Right renal pelvis (tissue), 4 donors: ENCODE data around the gene GPHN. TPM values are rescaled to one million over a fixed set of nuclear protein-coding genes. Genes with fewer than 3 reads are reported as not detected.
"Not testable (repeated sequence)": the region's sequence is repeated elsewhere in the genome, so short reads cannot be mapped to it uniquely, and the experiment has no call there.

Experiments used
- DNase-seq, 4 donors: peaks; one replicate each; pipeline ENCODE4 v3.0.0-alpha.2; 2013; ENCODE audit warnings: low read depth in 4 of 4, low spot score in 3 of 4, missing footprints in 1 of 4
- polyA plus RNA-seq, 4 donors: library from polyadenylated mRNA; unstranded; fragments of 120-200 nt; gene quantifications; one replicate each; pipeline ENCODE4 v1.2.1, GENCODE V29; 2013; ENCODE audit not compliant: insufficient read length in 4 of 4

GPHN gene
- polyA plus RNA-seq, 4 donors, result 73.3 to 86.0 (median 82.5) TPM

- DNase-seq, result peak in 1 of 4 donors; percentile 6
Measured at GRCh38 chr14:66746316-66747006, 238.5 kb downstream of the GPHN start.

DNA sequence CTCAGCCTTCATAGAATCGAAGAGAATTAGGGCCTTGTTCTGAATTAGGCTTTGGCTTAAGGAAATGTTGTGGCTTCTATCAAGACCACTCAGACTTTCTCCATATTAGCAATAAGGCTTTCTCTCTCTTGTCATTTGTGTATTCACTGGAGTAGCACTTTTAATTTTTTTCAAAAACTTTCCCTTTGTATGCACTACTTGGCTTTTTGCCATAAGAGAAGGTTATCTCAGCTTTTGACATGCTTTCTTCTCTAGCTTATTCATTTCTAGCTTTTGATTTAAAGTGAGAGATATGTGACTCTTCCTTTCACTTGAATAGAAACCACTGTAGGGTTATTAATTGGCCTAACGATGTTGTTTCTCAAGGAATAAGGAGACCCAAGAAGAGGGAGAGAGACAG is 244.2 kb downstream of the GPHN start:
- no peak for DNase-seq

GRCh38 chr14:66758031-66758613 is 250.2 kb downstream of the GPHN start:
- no peak for DNase-seq

- DNase-seq, result no peak
Measured at GRCh38 chr14:66772146-66772545, 264.2 kb downstream of the GPHN start.

- DNase-seq, result no peak
Measured at GRCh38 chr14:66782853-66783252, 274.9 kb downstream of the GPHN start.

GRCh38 chr14:66790101-66790500 is 282.2 kb downstream of the GPHN start:
- DNase-seq, result no peak

GRCh38 chr14:66802962-66803361 is 295.0 kb downstream of the GPHN start:
- DNase-seq, result no peak

DNA sequence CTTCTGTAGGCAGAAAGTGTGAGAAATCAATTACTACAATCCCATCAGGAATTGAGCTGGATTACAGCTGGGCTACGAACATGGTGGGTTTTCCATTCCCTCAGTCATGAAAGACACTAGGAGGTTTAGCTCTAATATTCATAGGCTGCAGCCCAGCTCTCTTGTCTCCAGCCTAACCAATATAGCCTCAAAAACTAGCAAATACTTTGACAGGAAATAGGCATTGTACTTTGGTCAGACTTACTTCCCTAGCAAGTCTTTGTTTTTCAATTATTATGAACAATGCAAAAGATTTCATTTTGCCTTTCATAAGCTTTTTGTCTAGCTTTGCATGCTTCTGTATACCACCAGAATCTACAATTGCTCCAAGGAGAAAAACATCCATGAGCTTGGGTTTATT is 296.2 kb downstream of the GPHN start:
- DNase-seq, result no peak

- no peak for DNase-seq
Measured at GRCh38 chr14:66813636-66814035, 305.7 kb downstream of the GPHN start.

- DNase-seq, result no peak
Measured at GRCh38 chr14:66815687-66816086, 307.7 kb downstream of the GPHN start.

DNA sequence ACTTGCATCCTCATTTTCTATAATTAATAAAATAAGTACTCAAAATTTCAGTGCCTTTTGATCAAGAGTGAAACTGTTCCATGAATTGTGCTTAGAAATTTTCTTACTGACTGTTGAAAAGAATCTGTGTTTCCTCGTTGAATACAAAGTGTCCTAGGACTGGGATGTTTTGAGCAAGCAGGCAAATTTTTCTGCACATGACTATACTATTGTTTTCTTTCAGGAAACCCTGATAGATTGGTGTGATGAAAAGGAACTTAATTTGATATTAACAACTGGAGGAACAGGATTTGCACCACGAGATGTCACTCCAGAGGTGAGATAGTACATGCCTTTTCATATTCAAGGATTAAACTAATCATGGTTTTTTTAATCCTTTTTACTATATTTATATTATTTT is 316.3 kb downstream of the GPHN start:
- DNase-seq, result no peak

- no peak for DNase-seq
Measured at GRCh38 chr14:66827182-66827581, 319.2 kb downstream of the GPHN start.

GRCh38 chr14:66831173-66831572 is 323.2 kb downstream of the GPHN start:
- DNase-seq, result no peak

DNA sequence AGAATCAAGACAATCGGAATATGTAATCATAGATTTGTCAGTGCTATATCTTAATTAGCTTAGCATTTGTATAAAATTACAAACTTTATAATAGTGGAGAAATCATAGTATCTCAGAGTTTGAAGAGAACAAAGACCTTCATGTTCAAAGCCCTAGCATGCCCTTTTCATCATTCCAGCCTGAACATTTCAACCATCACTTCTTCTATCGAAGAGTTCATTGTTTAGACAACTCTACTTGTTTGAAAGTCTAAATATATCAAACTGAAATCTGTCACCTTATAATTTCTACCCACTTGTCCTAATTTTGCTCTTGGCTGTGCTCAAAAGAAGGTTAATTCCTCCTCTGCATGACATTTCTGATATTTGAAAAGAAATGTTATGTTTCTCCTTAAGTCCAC is 325.9 kb downstream of the GPHN start:
- DNase-seq, result no peak

DNA sequence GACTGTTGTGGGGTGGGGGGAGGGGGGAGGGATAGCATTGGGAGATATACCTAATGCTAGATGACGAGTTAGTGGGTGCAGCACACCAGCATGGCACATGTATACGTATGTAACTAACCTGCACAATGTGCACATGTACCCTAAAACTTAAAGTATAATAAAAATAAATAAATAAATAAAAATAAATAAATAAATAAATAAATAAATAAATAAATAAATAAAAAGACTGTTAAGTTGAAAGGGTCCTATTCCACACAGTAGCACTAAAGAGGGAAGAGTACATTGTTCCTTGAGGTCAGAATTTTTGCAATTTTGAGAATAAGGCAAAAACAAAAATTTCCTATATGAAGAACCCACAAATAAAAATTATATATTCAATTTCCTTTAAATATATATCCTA is 329.5 kb downstream of the GPHN start:
- DNase-seq, result not testable (repeated sequence)

GRCh38 chr14:66842911-66843512 is 335.1 kb downstream of the GPHN start:
- DNase-seq, result no peak

DNA sequence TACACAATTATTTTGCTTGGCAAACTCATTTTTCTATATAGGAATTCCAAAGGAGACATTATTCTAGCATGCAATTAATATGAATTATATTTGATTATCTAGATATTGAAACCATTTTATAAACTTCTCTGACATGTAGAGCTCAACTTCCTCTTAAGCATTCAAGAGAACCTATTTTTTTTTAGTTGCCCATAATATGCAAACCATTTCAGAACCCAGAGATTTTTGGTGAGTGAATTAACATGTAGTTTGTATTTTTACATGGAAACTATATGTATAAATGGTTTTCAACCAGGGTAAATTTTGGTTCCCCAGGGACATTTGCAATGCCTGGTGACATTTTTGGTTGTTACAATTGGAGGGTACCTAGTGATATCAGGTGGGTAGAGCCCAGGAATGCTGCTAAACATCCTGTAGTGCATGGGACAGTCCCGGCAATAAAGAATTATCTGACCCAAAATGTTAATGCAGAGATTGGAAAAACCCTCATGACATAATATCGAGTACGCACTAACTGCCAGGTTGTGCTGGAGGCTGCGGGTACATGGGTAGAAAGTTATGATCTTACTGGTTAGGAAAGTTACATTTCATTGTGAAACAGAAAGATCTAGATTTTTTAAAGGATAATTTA is 342.4 kb downstream of the GPHN start:
- DNase-seq, result no peak

- no peak for DNase-seq
Measured at GRCh38 chr14:66853311-66853710, 345.4 kb downstream of the GPHN start.

DNA sequence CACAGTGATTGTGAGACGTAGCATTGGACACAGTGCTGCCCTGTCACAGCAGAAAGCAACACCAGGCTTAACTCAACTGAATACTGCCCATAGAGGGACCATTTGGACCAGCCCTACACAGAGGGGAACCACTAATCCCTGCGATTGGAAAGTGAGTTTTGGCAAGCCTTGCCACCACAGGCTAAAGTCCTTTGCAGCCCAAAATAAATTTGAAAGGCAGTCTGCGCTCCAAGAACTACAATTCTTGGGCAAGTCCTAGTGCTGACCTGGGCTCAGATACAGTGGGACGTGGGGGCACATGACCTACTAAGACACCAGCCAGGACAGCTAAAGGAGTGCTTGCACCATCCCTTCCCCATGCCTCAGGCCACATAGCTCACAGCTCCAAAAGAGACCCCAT is 349.9 kb downstream of the GPHN start:
- DNase-seq, result no peak

DNA sequence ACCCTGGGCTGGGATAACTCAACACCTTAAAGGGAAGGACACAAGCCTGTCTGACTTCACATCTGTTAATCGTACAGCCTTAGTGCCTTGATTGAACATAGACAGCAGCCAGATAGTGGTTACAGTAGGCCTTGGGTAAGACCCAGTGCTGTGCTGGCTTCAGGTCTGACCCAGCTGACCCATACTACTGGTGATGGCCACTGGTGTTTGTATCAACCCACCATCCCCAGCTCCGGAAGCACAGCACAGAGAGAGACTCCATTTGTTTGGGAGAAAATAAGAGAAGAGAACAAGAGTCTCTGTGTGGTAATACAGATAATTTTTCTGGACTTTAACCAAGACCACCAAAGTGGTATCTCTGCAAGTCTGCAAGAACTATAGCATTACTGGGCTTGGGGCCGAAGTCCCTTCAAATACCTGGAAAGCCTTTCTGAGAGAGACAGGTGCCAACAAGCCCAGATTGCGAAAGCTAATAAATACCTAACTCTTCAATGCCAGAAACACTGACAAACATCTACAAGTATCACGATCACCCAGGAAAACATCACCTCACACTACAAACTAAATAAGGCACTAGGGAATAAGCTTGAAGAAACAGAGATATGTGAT is 351.2 kb downstream of the GPHN start:
- no peak for DNase-seq

DNA sequence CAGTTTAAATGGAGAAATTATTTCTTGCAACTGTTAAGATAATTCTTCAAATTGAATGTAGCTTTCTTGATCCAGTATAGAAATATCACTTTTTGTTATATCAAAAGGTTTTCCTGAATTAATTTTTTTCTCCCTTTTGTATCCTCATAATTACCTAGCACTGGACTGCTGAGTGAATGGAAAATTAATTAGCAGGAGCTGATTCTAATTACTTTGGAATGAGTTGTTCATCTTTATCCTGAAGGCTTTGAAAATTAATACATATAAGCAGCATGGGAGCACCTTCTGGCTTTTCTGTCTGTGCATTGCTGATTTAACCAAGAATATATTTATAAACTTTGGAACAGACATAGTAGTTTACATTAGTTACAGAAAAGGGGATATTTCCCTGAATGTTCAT is 373.6 kb downstream of the GPHN start:
- no peak for DNase-seq
